BLaER1 (cell line): ENCODE measurements around the gene ANKMY1.

Experiments
- H3K27ac ChIP-seq: shearing (Covaris generic); formaldehyde crosslinking; 2 replicates; pipeline ENCODE4 v1.8.1; 2022
- H3K27me3 ChIP-seq: shearing (Covaris generic); formaldehyde crosslinking; 2 replicates; pipeline ENCODE4 v1.8.1; 2022
- H3K36me3 ChIP-seq: shearing (Covaris generic); formaldehyde crosslinking; 2 replicates; pipeline ENCODE4 v1.8.1; 2022
- H3K4me1 ChIP-seq: shearing (Covaris generic); formaldehyde crosslinking; 2 replicates; pipeline ENCODE4 v1.8.1; 2022
- H3K4me2 ChIP-seq: shearing (Covaris generic); formaldehyde crosslinking; 2 replicates; pipeline ENCODE4 v1.8.1; 2022
- H3K4me3 ChIP-seq: shearing (Covaris generic); formaldehyde crosslinking; 2 replicates; pipeline ENCODE4 v1.8.1; 2022
- H3K9ac ChIP-seq: shearing (Covaris generic); formaldehyde crosslinking; 2 replicates; pipeline ENCODE4 v1.8.1; 2022
- H3K9me3 ChIP-seq: shearing (Covaris generic); formaldehyde crosslinking; 2 replicates; pipeline ENCODE4 v1.8.1; 2022
- H4K20me1 ChIP-seq: shearing (Covaris generic); formaldehyde crosslinking; 2 replicates; pipeline ENCODE4 v1.8.1; 2022
- Cebpa-rat ChIP-seq: shearing (Covaris generic); IDR thresholded peaks from 2 replicates; pipeline ENCODE4 v1.8.1; 2022

Gene ANKMY1

GRCh38 chr2:240574386-240575100 lies 16.8 kb upstream of the ANKMY1 start:
- Histone ChIP-seq H3K4me1 (peaks cover 24% of the 10 kb centered on the region), H3K4me2 (no peak overlapping the region), H3K27me3 (no peaks in the 10 kb centered on the region), H3K9ac (no peak overlapping the region), H3K9me3 (no peaks in the 10 kb centered on the region), H4K20me1 (peaks cover 99% of the 10 kb centered on the region), H3K27ac (no peak overlapping the region), H3K36me3 (peaks cover 87% of the 10 kb centered on the region), H3K4me3 (no peak overlapping the region)
- no peak for TF ChIP-seq Cebpa-rat

GRCh38 chr2:240573516-240574385 lies 16.0 kb upstream of the ANKMY1 start:
- Histone ChIP-seq H3K4me1 (peaks cover 27% of the 10 kb centered on the region), H3K27me3 (no peaks in the 10 kb centered on the region), H3K9me3 (no peaks in the 10 kb centered on the region), H3K4me3 (no peak overlapping the region), H3K27ac (0 out of 2 replicates have a peak overlapping the region, but pooled peaks have one; percentile 26), H3K9ac (no peak overlapping the region), H3K36me3 (peaks cover 79% of the 10 kb centered on the region), H4K20me1 (peaks cover 98% of the 10 kb centered on the region), H3K4me2 (no peak overlapping the region)
- TF ChIP-seq Cebpa-rat = no peak

GRCh38 chr2:240573071-240573515 lies 15.3 kb upstream of the ANKMY1 start:
- no peaks in the 10 kb centered on the region for H3K9me3 ChIP-seq
- H3K4me2 ChIP-seq = no peak overlapping the region
- H3K27me3 ChIP-seq = no peaks in the 10 kb centered on the region
- no peak overlapping the region for H3K9ac ChIP-seq
- peaks cover 73% of the 10 kb centered on the region for H3K36me3 ChIP-seq
- peaks cover 27% of the 10 kb centered on the region for H3K4me1 ChIP-seq
- H3K4me3 ChIP-seq = no peak overlapping the region
- no peak for TF ChIP-seq Cebpa-rat
- 0 out of 2 replicates have a peak overlapping the region, but pooled peaks have one; percentile 26 for H3K27ac ChIP-seq
- peaks cover 92% of the 10 kb centered on the region for H4K20me1 ChIP-seq

- no peak overlapping the region for H3K4me2 ChIP-seq
- peaks cover 33% of the 10 kb centered on the region for H3K4me1 ChIP-seq
- no peaks in the 10 kb centered on the region for H3K9me3 ChIP-seq
- peaks cover 66% of the 10 kb centered on the region for H3K36me3 ChIP-seq
- H3K4me3 ChIP-seq = no peak overlapping the region
- no peak overlapping the region for H3K9ac ChIP-seq
- no peak overlapping the region for H3K27ac ChIP-seq
- H3K27me3 ChIP-seq = no peaks in the 10 kb centered on the region
- TF ChIP-seq Cebpa-rat = no peak
- peaks cover 85% of the 10 kb centered on the region for H4K20me1 ChIP-seq
Observed at GRCh38 chr2:240572141-240573031, 14.6 kb upstream of the ANKMY1 start.

- H3K9me3 ChIP-seq = no peaks in the 10 kb centered on the region
- H3K9ac ChIP-seq = 0 out of 2 replicates have a peak overlapping the region, but pooled peaks have one; percentile 89
- peak overlapping the region; percentile 27 for H3K27ac ChIP-seq
- H3K27me3 ChIP-seq = no peaks in the 10 kb centered on the region
- H3K36me3 ChIP-seq = peaks cover 56% of the 10 kb centered on the region
- H3K4me1 ChIP-seq = peaks cover 42% of the 10 kb centered on the region
- H4K20me1 ChIP-seq = peaks cover 75% of the 10 kb centered on the region
- TF ChIP-seq Cebpa-rat = no peak
- peak overlapping the region; percentile 99 for H3K4me2 ChIP-seq
- no peak overlapping the region for H3K4me3 ChIP-seq
Observed at GRCh38 chr2:240571314-240571973, 13.7 kb upstream of the ANKMY1 start.

GRCh38 chr2:240570531-240571313 lies 12.9 kb upstream of the ANKMY1 start:
- Histone ChIP-seq H3K27me3 (no peaks in the 10 kb centered on the region), H3K36me3 (peaks cover 49% of the 10 kb centered on the region), H3K9ac (peak overlapping the region; percentile 89), H3K9me3 (no peaks in the 10 kb centered on the region), H3K4me3 (peak overlapping the region; percentile 86; the same call in 1 of the 2 replicates), H3K4me1 (peaks cover 48% of the 10 kb centered on the region), H4K20me1 (peaks cover 68% of the 10 kb centered on the region), H3K27ac (peak overlapping the region; percentile 27), H3K4me2 (peak overlapping the region; percentile 99)
- TF ChIP-seq Cebpa-rat = no peak

GRCh38 chr2:240569998-240570530 lies 12.3 kb upstream of the ANKMY1 start:
- Histone ChIP-seq H3K27ac (peak overlapping the region; percentile 96), H4K20me1 (peaks cover 62% of the 10 kb centered on the region), H3K36me3 (peaks cover 43% of the 10 kb centered on the region), H3K27me3 (no peaks in the 10 kb centered on the region), H3K4me3 (peak overlapping the region; percentile 86), H3K4me1 (peaks cover 54% of the 10 kb centered on the region), H3K9me3 (no peaks in the 10 kb centered on the region), H3K9ac (peak overlapping the region; percentile 89), H3K4me2 (peak overlapping the region; percentile 99)
- TF ChIP-seq Cebpa-rat = no peak

- H3K9me3 ChIP-seq = no peaks in the 10 kb centered on the region
Observed at GRCh38 chr2:240569523-240569997, 11.8 kb upstream of the ANKMY1 start.

More at GRCh38 chr2:240569523-240569997, 11.8 kb upstream of the ANKMY1 start:
- H3K27me3 ChIP-seq = no peaks in the 10 kb centered on the region
- peaks cover 56% of the 10 kb centered on the region for H4K20me1 ChIP-seq
- peak overlapping the region; percentile 99 for H3K4me2 ChIP-seq
- peak overlapping the region; percentile 96 for H3K27ac ChIP-seq
- H3K4me1 ChIP-seq = peaks cover 59% of the 10 kb centered on the region
- H3K4me3 ChIP-seq = peak overlapping the region; percentile 86
- no peak for TF ChIP-seq Cebpa-rat
- peaks cover 38% of the 10 kb centered on the region for H3K36me3 ChIP-seq
- H3K9ac ChIP-seq = peak overlapping the region; percentile 89
